K562 (cell line): ENCODE data around the gene VSTM1.

Experiments used
- EP300 ChIP-seq: IDR thresholded peaks from 2 replicates; pipeline ENCODE4 v1.6.1; 2012; ENCODE audit warnings: low read length, improper control_type of control experiment
- EZH2 ChIP-seq: IDR thresholded peaks from 2 replicates; pipeline ENCODE4 v1.6.1; 2012; ENCODE audit warnings: low read depth, mild to moderate bottlenecking, inconsistent platforms, low read length, borderline replicate concordance
- GATAD2A ChIP-seq: fragments of 450-650 bp; IDR thresholded peaks from 2 replicates; pipeline ENCODE4 v1.6.1; 2017
- HOXB6 ChIP-seq: fragments of 250-450 bp; sonication (Bioruptor Pico); IDR thresholded peaks from 2 replicates; pipeline ENCODE4 v1.5.1; 2022; ENCODE audit warnings: mild to moderate bottlenecking, borderline replicate concordance
- MCM5 ChIP-seq: fragments of 450-650 bp; IDR thresholded peaks from 2 replicates; pipeline ENCODE4 v1.6.1; 2016; ENCODE audit warnings: low read depth
- MTA1 ChIP-seq: fragments of 450-650 bp; IDR thresholded peaks from 2 replicates; pipeline ENCODE4 v1.6.1; 2017; ENCODE audit warnings: borderline replicate concordance
- TEAD2 ChIP-seq: fragments of 450-650 bp; IDR thresholded peaks from 2 replicates; pipeline ENCODE4 v1.6.1; 2016; ENCODE audit warnings: missing genetic modification characterization, control low read depth, missing compliant biosample characterization
- TEAD4 ChIP-seq, 2 experiments: sonication (generic) in 1 of 2; formaldehyde crosslinking in 1 of 2; IDR thresholded peaks; 2 replicates each; pipeline versions ENCODE4 v1.6.1 to v1.8.0; 2012 to 2022; ENCODE audit warnings: borderline replicate concordance in 1 of 2, inconsistent platforms in 1 of 2, low read length in 1 of 2, mild to moderate bottlenecking in 1 of 2, missing genetic modification reagents in 1 of 2
- ZBTB11 ChIP-seq, 3 experiments: fragments of 200-800 bp in 1 of 3; fragments of 250-450 bp in 1 of 3; fragments of 450-650 bp in 1 of 3; sonication (Bioruptor Pico) in 1 of 3; sonication (Bioruptor generic) in 1 of 3; formaldehyde crosslinking in 1 of 3; IDR thresholded peaks; 2 replicates each; pipeline versions ENCODE4 v1.6.1 to v1.8.0; 2016 to 2022; ENCODE audit warnings: mild to moderate bottlenecking in 2 of 3, missing genetic modification characterization in 2 of 3, missing compliant biosample characterization in 1 of 3, moderate library complexity in 1 of 3
- ZNF184 ChIP-seq: sonication (generic); formaldehyde crosslinking; IDR thresholded peaks from 2 replicates; pipeline ENCODE4 v1.5.0; 2020; ENCODE audit warnings: missing genetic modification reagents
- ZNF707 ChIP-seq: fragments of 250-450 bp; sonication (Bioruptor Pico); conservative IDR thresholded peaks from 2 replicates; pipeline ENCODE4 v1.8.0; 2022; ENCODE audit warnings: inconsistent platforms, mild to moderate bottlenecking, moderate library complexity
- TF ChIP-seq, protein P1 (sequence below): fragments of 450-650 bp; IDR thresholded peaks from 2 replicates; pipeline ENCODE4 v1.6.1; 2018; ENCODE audit not compliant: partially characterized antibody
- TF ChIP-seq, protein P2 (sequence below), 3 experiments: IDR thresholded peaks in 2 of 3; conservative IDR thresholded peaks in 1 of 3; 2 replicates each; pipeline ENCODE4 v1.5.1; 2011 to 2012; ENCODE audit warnings: low read length in 3 of 3, mild to moderate bottlenecking in 3 of 3, control low read depth in 2 of 3, improper control_type of control experiment in 1 of 3, inconsistent platforms in 1 of 3, low read depth in 1 of 3, mixed read lengths in 1 of 3, moderate library complexity in 1 of 3; ENCODE audit not compliant: insufficient read depth in 2 of 3
- TF ChIP-seq, protein P3 (sequence below): fragments of 200-800 bp; sonication (Bioruptor generic); IDR thresholded peaks from 2 replicates; pipeline ENCODE4 v1.6.1; 2016; ENCODE audit warnings: missing genetic modification characterization, missing compliant biosample characterization

- no peak for TF ChIP-seq TEAD4 (IDR thresholded peaks at IDR 0.05; ENCODE audit: low read length)
- no peak for TF ChIP-seq TEAD4 (CRISPR knock-in tag; IDR thresholded peaks at IDR 0.05; ENCODE audit: borderline replicate concordance)
- TF ChIP-seq GATAD2A = no peak
- TF ChIP-seq TEAD2 = no peak
- TF ChIP-seq, protein P1, sequence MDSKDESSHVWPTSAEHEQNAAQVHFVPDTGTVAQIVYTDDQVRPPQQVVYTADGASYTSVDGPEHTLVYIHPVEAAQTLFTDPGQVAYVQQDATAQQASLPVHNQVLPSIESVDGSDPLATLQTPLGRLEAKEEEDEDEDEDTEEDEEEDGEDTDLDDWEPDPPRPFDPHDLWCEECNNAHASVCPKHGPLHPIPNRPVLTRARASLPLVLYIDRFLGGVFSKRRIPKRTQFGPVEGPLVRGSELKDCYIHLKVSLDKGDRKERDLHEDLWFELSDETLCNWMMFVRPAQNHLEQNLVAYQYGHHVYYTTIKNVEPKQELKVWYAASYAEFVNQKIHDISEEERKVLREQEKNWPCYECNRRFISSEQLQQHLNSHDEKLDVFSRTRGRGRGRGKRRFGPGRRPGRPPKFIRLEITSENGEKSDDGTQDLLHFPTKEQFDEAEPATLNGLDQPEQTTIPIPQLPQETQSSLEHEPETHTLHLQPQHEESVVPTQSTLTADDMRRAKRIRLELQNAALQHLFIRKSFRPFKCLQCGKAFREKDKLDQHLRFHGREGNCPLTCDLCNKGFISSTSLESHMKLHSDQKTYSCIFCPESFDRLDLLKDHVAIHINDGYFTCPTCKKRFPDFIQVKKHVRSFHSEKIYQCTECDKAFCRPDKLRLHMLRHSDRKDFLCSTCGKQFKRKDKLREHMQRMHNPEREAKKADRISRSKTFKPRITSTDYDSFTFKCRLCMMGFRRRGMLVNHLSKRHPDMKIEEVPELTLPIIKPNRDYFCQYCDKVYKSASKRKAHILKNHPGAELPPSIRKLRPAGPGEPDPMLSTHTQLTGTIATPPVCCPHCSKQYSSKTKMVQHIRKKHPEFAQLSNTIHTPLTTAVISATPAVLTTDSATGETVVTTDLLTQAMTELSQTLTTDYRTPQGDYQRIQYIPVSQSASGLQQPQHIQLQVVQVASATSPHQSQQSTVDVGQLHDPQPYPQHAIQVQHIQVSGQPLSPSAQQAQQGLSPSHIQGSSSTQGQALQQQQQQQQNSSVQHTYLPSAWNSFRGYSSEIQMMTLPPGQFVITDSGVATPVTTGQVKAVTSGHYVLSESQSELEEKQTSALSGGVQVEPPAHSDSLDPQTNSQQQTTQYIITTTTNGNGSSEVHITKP = no peak
- no peak for TF ChIP-seq EZH2
- no peak for TF ChIP-seq EP300
- TF ChIP-seq MTA1 = no peak
- TF ChIP-seq ZNF184 (CRISPR knock-in tag) = no peak
- TF ChIP-seq, protein P2, sequence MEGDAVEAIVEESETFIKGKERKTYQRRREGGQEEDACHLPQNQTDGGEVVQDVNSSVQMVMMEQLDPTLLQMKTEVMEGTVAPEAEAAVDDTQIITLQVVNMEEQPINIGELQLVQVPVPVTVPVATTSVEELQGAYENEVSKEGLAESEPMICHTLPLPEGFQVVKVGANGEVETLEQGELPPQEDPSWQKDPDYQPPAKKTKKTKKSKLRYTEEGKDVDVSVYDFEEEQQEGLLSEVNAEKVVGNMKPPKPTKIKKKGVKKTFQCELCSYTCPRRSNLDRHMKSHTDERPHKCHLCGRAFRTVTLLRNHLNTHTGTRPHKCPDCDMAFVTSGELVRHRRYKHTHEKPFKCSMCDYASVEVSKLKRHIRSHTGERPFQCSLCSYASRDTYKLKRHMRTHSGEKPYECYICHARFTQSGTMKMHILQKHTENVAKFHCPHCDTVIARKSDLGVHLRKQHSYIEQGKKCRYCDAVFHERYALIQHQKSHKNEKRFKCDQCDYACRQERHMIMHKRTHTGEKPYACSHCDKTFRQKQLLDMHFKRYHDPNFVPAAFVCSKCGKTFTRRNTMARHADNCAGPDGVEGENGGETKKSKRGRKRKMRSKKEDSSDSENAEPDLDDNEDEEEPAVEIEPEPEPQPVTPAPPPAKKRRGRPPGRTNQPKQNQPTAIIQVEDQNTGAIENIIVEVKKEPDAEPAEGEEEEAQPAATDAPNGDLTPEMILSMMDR (IDR thresholded peaks at IDR 0.05 in 2 of 3, conservative IDR thresholded peaks at IDR 0.05 in 1 of 3; ENCODE audit: insufficient read depth in 2 of 3, low read depth in 1 of 3, low read length in 3 of 3) = no peak
- no peak for TF ChIP-seq ZBTB11 (CRISPR knock-in tag; IDR thresholded peaks at IDR 0.05)
- TF ChIP-seq MCM5 = no peak
- TF ChIP-seq, protein P3, sequence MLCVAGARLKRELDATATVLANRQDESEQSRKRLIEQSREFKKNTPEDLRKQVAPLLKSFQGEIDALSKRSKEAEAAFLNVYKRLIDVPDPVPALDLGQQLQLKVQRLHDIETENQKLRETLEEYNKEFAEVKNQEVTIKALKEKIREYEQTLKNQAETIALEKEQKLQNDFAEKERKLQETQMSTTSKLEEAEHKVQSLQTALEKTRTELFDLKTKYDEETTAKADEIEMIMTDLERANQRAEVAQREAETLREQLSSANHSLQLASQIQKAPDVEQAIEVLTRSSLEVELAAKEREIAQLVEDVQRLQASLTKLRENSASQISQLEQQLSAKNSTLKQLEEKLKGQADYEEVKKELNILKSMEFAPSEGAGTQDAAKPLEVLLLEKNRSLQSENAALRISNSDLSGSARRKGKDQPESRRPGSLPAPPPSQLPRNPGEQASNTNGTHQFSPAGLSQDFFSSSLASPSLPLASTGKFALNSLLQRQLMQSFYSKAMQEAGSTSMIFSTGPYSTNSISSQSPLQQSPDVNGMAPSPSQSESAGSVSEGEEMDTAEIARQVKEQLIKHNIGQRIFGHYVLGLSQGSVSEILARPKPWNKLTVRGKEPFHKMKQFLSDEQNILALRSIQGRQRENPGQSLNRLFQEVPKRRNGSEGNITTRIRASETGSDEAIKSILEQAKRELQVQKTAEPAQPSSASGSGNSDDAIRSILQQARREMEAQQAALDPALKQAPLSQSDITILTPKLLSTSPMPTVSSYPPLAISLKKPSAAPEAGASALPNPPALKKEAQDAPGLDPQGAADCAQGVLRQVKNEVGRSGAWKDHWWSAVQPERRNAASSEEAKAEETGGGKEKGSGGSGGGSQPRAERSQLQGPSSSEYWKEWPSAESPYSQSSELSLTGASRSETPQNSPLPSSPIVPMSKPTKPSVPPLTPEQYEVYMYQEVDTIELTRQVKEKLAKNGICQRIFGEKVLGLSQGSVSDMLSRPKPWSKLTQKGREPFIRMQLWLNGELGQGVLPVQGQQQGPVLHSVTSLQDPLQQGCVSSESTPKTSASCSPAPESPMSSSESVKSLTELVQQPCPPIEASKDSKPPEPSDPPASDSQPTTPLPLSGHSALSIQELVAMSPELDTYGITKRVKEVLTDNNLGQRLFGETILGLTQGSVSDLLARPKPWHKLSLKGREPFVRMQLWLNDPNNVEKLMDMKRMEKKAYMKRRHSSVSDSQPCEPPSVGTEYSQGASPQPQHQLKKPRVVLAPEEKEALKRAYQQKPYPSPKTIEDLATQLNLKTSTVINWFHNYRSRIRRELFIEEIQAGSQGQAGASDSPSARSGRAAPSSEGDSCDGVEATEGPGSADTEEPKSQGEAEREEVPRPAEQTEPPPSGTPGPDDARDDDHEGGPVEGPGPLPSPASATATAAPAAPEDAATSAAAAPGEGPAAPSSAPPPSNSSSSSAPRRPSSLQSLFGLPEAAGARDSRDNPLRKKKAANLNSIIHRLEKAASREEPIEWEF = no peak
- no peak for TF ChIP-seq HOXB6
- no peak for TF ChIP-seq ZNF707 (CRISPR knock-in tag)
Measured at GRCh38 chr19:54063350-54064116, at the start of gene VSTM1.
